NB4 (cell line): ENCODE measurements around the gene UTS2.

Source experiments
- DNase-seq: peaks from one replicate; pipeline ENCODE4 v3.0.0; 2010; ENCODE audit warnings: low read depth
- H3K4me3 ChIP-seq: one replicate; pipeline ENCODE4 v1.5.1; 2011; ENCODE audit warnings: mild to moderate bottlenecking, low read depth, low read length, moderate library complexity
- MYC ChIP-seq: IDR thresholded peaks from 2 replicates; pipeline ENCODE4 v1.6.1; 2011; ENCODE audit warnings: low read depth, low read length
- POLR2A ChIP-seq: IDR thresholded peaks from 2 replicates; pipeline ENCODE4 v1.6.1; 2011; ENCODE audit warnings: mild to moderate bottlenecking; ENCODE audit not compliant: insufficient read length; ENCODE audit errors: extremely low read depth
- TF ChIP-seq, protein P1 (sequence below): IDR thresholded peaks from 2 replicates; pipeline ENCODE4 v1.6.1; 2011; ENCODE audit warnings: low read depth, low read length
- TF ChIP-seq, protein P2 (sequence below): IDR thresholded peaks from one replicate; pipeline ENCODE4 v1.5.1; 2012; ENCODE audit warnings: low read depth, low read length

UTS2 gene

DNA sequence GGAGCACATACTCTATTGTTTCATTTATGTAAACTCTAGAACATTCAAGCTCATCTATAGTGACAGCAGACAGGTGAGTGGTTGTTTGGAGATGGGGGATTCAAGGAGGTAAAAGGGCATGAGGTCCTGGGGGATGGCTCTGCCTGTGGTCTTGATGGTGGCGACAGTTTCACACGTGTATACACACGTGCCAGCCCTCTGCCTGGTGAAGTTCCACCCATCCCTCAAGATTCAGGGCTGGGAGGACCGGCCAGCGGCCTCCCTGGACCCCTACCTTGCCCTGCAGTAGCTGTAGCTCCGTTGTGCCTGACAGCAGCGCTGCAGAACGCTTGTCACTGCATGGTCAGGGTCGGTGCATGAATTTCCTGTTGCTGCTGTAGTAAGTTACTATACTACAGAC, 38.9 kb upstream of the UTS2 start:
- DNase-seq, result no peak
- H3K4me3 ChIP-seq, result no peak overlapping the region
- TF ChIP-seq, protein P1, sequence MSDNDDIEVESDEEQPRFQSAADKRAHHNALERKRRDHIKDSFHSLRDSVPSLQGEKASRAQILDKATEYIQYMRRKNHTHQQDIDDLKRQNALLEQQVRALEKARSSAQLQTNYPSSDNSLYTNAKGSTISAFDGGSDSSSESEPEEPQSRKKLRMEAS, result no peak
- TF ChIP-seq POLR2A, result no peak
- no peak for TF ChIP-seq MYC
- TF ChIP-seq, protein P2, sequence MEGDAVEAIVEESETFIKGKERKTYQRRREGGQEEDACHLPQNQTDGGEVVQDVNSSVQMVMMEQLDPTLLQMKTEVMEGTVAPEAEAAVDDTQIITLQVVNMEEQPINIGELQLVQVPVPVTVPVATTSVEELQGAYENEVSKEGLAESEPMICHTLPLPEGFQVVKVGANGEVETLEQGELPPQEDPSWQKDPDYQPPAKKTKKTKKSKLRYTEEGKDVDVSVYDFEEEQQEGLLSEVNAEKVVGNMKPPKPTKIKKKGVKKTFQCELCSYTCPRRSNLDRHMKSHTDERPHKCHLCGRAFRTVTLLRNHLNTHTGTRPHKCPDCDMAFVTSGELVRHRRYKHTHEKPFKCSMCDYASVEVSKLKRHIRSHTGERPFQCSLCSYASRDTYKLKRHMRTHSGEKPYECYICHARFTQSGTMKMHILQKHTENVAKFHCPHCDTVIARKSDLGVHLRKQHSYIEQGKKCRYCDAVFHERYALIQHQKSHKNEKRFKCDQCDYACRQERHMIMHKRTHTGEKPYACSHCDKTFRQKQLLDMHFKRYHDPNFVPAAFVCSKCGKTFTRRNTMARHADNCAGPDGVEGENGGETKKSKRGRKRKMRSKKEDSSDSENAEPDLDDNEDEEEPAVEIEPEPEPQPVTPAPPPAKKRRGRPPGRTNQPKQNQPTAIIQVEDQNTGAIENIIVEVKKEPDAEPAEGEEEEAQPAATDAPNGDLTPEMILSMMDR, result no peak

DNA sequence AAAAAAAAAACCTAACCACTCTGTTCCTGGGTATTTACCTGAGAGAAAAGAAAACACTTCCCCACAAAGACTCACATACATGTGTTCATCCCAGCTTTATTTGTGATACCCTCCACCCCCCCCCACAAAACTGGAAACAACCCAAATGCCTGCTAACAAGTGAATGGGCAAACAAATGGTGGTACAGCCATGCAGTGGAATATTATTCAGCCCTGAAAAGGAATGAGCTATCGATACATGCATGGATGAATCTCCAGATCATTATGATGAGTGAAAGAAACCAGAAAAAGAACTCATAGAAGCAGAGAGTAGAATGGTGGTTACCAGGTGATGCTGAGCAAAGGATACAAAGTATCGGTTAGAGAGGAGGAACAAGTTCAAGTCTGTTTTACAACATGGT, 38.0 kb upstream of the UTS2 start:
- no peak for DNase-seq
- TF ChIP-seq, protein P2, result no peak
- TF ChIP-seq, protein P1, result no peak
- no peak for TF ChIP-seq MYC
- no peak for TF ChIP-seq POLR2A
- H3K4me3 ChIP-seq, result no peak overlapping the region

DNA sequence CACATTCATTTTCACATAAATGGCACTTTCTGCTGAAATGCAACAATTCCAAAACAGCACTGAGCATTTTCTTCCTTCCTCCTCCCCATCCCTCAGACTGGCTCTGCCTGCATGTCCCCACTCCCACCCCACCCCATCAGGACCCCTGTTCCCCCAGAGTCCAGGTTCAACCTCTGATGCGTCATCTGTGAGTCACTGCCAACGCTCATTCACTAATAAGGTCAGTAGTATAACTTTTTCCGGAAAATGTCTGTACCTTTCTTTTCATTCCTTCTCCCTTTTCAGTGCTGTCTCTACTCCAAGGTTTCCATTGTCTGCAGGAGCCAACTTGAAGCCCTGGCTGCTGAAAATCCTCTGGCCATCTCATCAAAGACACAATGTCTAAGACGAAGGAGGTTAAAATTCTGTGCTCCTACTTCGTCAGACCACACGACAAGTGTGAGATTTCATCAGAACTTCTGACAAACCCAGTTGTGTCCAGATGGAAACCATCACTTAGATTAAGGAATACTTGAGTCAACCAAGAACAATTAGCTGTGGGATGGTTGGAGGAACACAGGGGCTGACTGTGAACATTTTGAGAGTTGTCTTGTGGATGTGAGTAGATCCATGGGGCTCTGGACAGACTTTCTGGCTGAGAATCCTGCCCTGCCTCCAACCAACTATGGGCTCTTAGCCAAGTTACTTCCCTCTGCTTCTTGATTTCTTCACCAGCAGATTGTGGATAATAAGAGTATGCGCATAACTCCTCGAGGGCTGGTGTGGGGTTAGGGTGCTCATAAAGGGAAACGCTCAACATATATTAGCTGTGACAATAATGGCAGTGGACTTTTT, 35.6 kb upstream of the UTS2 start:
- TF ChIP-seq, protein P1, result no peak
- TF ChIP-seq, protein P2, result no peak
- TF ChIP-seq POLR2A (no peak), MYC (no peak)
- no peak overlapping the region for H3K4me3 ChIP-seq
- no peak for DNase-seq

DNA sequence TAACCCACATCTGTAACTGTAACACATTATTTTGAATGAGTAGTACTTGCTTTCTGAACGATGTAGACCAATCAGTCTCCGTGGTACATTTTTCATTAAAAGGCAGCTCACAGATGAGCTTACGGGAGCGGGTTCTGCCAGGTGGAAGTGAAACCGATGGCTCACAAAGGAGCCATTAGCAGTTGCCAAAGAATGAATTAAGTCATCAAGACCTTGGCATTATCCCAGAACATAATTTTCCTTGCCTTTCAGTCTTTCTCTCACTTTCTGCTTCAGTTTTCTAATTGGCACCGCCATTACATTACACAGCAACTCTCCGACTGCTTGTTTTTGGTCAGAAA, 33.5 kb upstream of the UTS2 start:
- DNase-seq, result no peak
- TF ChIP-seq, protein P1, result no peak
- no peak for TF ChIP-seq MYC
- no peak for TF ChIP-seq POLR2A
- TF ChIP-seq, protein P2, result no peak
- no peak overlapping the region for H3K4me3 ChIP-seq

DNA sequence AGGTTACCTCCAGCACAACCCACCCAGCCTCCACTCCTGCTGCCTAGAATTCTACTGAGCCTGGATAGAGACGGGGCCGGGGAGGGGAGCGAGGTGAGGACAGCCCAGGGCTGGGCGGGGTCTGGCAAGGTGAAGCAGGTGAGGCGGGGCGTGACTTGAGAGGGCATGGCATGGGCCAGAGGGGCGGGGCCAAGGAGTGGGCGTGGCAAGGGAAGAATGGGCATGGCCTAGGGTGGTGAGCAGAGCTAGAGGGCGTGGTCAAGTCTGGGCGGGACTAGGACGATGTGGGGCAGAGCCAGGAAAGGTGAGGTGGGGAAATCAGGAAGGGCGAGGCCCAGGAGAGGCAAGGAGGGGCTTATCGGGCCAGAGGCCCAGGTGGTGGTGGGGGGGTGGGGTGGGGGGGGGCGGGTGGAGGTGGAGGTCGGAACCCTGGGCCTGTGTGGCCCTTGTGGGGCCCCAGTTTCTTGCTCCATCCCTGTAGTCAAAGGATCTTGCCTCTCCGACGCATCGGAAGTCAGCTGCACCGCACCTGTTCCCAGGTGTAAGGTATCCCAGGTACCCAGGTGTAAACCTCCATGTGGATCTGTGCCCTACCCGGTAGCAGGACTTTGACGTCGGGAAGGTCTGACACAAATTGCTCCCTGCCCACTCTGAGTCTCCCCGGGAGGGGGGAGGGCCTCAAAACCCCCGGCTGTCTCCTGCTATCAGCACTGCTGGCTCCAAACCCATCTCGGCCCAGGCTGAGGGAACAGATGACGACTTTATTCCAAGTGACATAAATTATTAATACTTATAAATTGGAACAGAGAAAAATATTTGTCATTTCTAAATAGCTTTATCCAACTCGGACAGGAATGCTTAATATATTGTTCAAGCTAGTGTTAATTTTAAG, 32.9 kb upstream of the UTS2 start:
- H3K4me3 ChIP-seq, result no peak overlapping the region
- DNase-seq, result no peak
- TF ChIP-seq, protein P1, result no peak
- TF ChIP-seq, protein P2, result no peak
- no peak for TF ChIP-seq MYC
- TF ChIP-seq POLR2A, result no peak
